Measurements from ENCODE around the gene FRMD8. TPM values are rescaled to one million over a fixed set of nuclear protein-coding genes. Genes with fewer than 3 reads are reported as not detected.
A peak's percentile ranks its signal among the peaks of the same experiment; 100 is the strongest.
"Not testable (repeated sequence)": the region's sequence is repeated elsewhere in the genome, so short reads cannot be mapped to it uniquely, and the experiment has no call there.

FRMD8 gene
- total RNA-seq, 4 donors from 2014 or later, result 44.1 to 88.7 (median 81.0) TPM

DNA sequence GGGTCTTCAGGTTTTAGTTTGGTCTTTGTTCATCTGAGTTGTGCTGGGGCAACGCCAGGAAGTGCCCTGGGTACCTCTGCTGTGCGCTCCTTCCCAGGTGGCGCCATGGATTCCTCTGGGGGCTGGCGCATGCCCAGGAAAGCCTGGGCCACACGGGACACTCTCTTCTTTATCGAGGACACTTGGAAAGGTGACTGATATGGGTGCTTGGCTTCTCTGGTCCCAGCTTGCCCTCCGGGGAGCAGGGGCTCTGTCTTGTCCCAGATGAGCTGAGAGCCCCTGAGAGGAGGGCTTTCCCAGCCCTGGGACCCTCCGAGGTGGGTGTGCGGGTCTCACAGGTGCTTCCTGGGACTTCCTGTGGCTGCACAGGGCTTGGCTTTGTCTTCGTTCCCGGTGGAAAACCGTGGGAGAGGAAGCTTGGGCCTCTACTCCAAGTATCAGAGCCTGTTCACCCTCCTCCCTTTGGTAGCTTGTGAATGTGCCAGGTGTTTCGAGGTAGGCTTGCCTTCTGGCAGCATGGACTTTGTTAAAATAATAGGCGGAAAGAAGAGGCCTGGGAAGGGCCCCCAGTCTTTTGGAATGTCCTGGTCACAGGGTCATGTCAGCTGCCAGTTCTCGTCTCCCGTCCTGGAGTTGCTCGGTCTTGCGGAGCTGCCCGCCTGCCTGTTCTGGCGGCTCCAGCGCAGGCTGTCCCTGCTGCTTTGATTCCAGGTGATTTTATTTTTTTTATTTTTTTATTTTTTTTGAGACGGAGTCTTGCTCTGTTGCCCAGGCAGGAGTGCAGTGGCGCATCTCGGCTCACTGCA, 26.0 kb downstream of the FRMD8 start:
- TF ChIP-seq, protein P1, sequence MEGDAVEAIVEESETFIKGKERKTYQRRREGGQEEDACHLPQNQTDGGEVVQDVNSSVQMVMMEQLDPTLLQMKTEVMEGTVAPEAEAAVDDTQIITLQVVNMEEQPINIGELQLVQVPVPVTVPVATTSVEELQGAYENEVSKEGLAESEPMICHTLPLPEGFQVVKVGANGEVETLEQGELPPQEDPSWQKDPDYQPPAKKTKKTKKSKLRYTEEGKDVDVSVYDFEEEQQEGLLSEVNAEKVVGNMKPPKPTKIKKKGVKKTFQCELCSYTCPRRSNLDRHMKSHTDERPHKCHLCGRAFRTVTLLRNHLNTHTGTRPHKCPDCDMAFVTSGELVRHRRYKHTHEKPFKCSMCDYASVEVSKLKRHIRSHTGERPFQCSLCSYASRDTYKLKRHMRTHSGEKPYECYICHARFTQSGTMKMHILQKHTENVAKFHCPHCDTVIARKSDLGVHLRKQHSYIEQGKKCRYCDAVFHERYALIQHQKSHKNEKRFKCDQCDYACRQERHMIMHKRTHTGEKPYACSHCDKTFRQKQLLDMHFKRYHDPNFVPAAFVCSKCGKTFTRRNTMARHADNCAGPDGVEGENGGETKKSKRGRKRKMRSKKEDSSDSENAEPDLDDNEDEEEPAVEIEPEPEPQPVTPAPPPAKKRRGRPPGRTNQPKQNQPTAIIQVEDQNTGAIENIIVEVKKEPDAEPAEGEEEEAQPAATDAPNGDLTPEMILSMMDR (IDR thresholded peaks at IDR 0.05), result no peak
- TF ChIP-seq POLR2A (IDR thresholded peaks at IDR 0.05), result no peak
- peaks cover 17 to 47% (median 22%) of the 10 kb centered on the region in 3 donors for H3K4me1 ChIP-seq
- H3K9me3 ChIP-seq, result no peaks in the 10 kb centered on the region
- H3K27me3 ChIP-seq, result no peaks in the 10 kb centered on the region
- 74 to 86% methylated on average over 12 to 15 of the region's 24 CpGs for WGBS, 2 donors
- H3K27ac ChIP-seq, result peak overlapping the region in 1 of 4 donors; percentile 14
- H3K36me3 ChIP-seq, result peaks cover 23 to 67% (median 31%) of the 10 kb centered on the region in 3 donors
- intact Hi-C loops (cut with DNase I), result no loop called here
- no peak overlapping the region for H3K4me3 ChIP-seq
- no peak for DNase-seq

DNA sequence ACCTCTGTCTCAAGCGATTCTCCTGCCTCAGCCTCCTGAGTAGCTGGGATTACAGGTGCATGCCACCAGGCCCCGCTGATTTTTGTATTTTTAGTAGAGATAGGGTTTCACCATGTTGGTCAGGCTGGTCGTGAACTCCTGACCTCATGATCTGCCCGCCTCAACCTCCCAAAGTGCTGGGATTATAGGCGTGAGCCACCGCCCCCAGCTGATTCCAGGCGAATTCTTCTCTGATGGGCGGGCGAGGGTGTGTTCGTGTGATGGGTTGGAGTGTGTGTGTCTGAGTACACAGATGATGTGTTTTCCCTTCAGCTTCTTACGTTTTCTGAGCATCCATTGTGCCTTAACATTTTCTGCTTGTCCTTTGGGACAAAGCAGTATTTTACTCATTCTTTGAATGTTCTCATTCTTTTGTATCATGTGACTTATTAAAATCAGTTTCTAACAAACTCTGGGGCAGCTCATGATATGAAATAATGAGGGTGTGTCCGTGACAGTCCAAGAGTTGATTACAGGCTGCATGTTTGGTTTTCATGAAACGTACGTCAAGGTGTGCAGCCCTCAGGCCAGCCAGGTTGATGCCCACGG, 26.7 kb downstream of the FRMD8 start:
- WGBS, 2 donors, result 74 to 79% methylated on average over 8 to 14 of the region's 15 CpGs
- H3K4me1 ChIP-seq, result peaks cover 24 to 53% (median 29%) of the 10 kb centered on the region in 3 donors
- peak overlapping the region in 1 of 4 donors; percentile 14 for H3K27ac ChIP-seq
- DNase-seq; H3K4me3 ChIP-seq; intact Hi-C loops (cut with DNase I); H3K9me3 ChIP-seq; H3K27me3 ChIP-seq: not testable (repeated sequence)
- peaks cover 23 to 60% (median 29%) of the 10 kb centered on the region in 3 donors for H3K36me3 ChIP-seq

DNA sequence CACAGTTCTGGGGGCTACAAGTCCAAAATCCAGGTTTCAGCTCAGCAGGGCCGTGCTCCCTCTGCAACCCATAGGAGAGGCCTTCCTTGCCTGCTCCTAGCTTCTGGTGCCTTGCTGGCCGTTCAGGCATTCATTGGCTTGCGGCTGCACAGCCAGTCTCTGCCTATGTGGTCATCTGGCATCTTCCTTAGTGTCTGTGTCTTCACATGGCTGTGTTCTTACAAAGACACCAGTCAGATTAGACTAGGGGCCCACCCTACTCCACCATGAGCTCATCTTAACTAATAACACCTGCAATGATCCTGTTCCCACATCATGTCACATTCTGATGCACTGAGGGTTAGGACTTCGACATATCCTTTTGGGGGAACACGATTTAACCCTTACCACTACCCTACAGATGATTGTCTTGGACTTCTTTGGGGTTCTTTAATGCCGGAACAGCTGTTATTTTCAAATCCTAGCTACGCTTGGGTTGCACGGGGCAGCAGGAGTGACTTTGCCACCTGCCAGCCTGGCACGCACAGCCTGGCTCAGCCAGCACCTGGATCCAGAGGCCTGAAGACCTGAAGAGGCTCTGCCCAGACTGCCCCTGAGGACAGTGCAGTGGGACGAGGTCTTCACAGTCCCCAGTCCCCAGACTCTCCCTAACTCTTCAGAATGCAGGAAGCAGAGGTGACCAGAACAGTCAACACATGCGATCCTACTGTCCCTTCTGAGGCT, 28.5 kb downstream of the FRMD8 start:
- Histone ChIP-seq H3K4me3 (no peak overlapping the region), H3K27ac (peak overlapping the region in 2 of 4 donors; percentile 17 to 100), H3K9me3 (no peaks in the 10 kb centered on the region), H3K36me3 (peaks cover 15 to 43% (median 20%) of the 10 kb centered on the region in 3 donors), H3K4me1 (peaks cover 35 to 59% (median 40%) of the 10 kb centered on the region in 3 donors), H3K27me3 (no peaks in the 10 kb centered on the region)
- TF ChIP-seq, protein P1 (IDR thresholded peaks at IDR 0.05), result no peak
- TF ChIP-seq POLR2A (IDR thresholded peaks at IDR 0.05), result no peak
- intact Hi-C loops (cut with DNase I), result loop anchor here (5.0 kb wide), 1 partner anchor 33 kb away; the partner anchor contains the start of gene SLC25A45
- 76 to 77% methylated on average over 8 to 9 of the region's 11 CpGs for WGBS, 2 donors
- DNase-seq, result no peak

DNA sequence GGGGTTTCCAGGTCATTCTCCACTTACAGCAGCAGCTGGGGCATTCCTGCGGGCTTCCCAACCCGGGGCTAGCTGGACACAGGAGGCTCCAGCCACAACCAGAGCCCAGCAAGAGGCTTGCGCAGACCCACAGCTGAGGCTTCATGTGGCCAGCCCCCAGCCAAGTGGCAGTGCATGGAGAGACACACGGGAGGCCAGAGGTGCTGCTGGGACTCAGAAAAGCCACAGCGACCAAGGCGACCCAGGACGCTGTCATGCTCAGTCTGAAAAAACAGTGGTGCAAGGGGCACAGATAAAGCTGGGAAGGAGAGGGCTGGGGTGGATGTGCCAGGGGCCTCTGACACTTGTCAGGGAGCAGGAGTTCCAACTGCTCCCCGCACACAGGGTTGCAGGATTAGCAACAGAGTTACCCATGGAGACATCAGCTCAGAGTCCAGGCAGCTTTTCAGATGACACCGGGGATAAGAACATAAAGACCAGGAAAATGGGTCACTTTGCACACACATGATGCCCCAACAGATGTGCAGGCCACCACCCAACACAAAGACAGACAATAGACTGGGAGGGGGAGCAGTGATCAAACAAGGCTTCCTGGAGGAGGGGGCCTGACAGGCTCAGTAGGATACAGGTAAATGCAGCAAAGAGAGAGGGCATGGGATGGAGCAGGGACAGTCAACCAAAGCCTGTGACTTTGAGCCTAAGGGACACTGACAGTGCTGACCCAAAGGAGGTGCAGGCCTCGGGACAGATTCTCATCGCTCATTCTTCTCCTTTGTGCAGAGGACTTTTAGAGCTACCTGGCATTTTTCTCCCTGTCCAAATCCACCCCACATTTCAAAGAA, 29.3 kb downstream of the FRMD8 start:
- H3K4me1 ChIP-seq, result peaks cover 41 to 67% (median 47%) of the 10 kb centered on the region in 3 donors
- H3K27me3 ChIP-seq, result no peaks in the 10 kb centered on the region
- intact Hi-C loops (cut with DNase I), result loop anchor here (5.0 kb wide), 1 partner anchor 33 kb away; the partner anchor contains the start of gene SLC25A45
- H3K4me3 ChIP-seq, result peak overlapping the region; percentile 18 to 95 (median 84)
- no peak for DNase-seq
- 61 to 81% methylated on average over 7 to 8 of the region's 11 CpGs for WGBS, 2 donors
- no peaks in the 10 kb centered on the region for H3K9me3 ChIP-seq
- TF ChIP-seq, protein P1 (IDR thresholded peaks at IDR 0.05), result no peak
- TF ChIP-seq POLR2A (IDR thresholded peaks at IDR 0.05), result no peak
- H3K36me3 ChIP-seq, result peaks cover 15 to 35% (median 18%) of the 10 kb centered on the region in 3 donors
- H3K27ac ChIP-seq, result peak overlapping the region; percentile 99 to 100 (median 100)
